CD4-positive, alpha-beta T cell treated with Interleukin-21 for 1 hour (primary cell): Measurements from ENCODE around the gene WFDC10B.
"Not testable (repeated sequence)": the region's sequence is repeated elsewhere in the genome, so short reads cannot be mapped to it uniquely, and the experiment has no call there.

Experiments used
- DNase-seq: peaks from one replicate; pipeline ENCODE4 v3.0.0-alpha.2; 2020

Gene WFDC10B

GRCh38 chr20:45704969-45705637, at the start of gene WFDC10B:
Gene WFDC10B, minus strand, starts transcription at chr20:45705019. Its CDS starts 19,027 bp downstream, at chr20:45685992.
- DNase-seq, result no peak

- DNase-seq, result no peak
Observed at GRCh38 chr20:45752746-45753145, 47.9 kb upstream of the WFDC10B start.

- no peak for DNase-seq
Observed at GRCh38 chr20:45751721-45752120, 46.9 kb upstream of the WFDC10B start.

GRCh38 chr20:45745015-45745414, 40.2 kb upstream of the WFDC10B start:
- DNase-seq, result no peak

- DNase-seq, result no peak
Observed at GRCh38 chr20:45742596-45742995, 37.8 kb upstream of the WFDC10B start.

- DNase-seq, result no peak
Observed at GRCh38 chr20:45735988-45736387, 31.2 kb upstream of the WFDC10B start.

- no peak for DNase-seq
Observed at GRCh38 chr20:45735552-45735951, 30.7 kb upstream of the WFDC10B start.

- no peak for DNase-seq
Observed at GRCh38 chr20:45732199-45732598, 27.4 kb upstream of the WFDC10B start.

- no peak for DNase-seq
Observed at GRCh38 chr20:45727044-45727443, 22.2 kb upstream of the WFDC10B start.

GRCh38 chr20:45725134-45725533, 20.3 kb upstream of the WFDC10B start:
- no peak for DNase-seq

GRCh38 chr20:45722047-45722446, 17.2 kb upstream of the WFDC10B start, which contains the start of gene SPINT4:
Gene SPINT4, plus strand, starts transcription at chr20:45722347. Its CDS starts 21 bp downstream, at chr20:45722368.
- no peak for DNase-seq

GRCh38 chr20:45716141-45716688, 11.4 kb upstream of the WFDC10B start:
- not testable (repeated sequence) for DNase-seq

GRCh38 chr20:45701873-45702272, 2.9 kb downstream of the WFDC10B start, which contains the start of gene WFDC13:
Gene WFDC13, plus strand, starts transcription at chr20:45702038. Its CDS starts 86 bp downstream, at chr20:45702124.
- no peak for DNase-seq

GRCh38 chr20:45701104-45701503, 3.7 kb downstream of the WFDC10B start:
- no peak for DNase-seq

GRCh38 chr20:45695496-45695895, 9.3 kb downstream of the WFDC10B start:
- DNase-seq, result no peak

GRCh38 chr20:45693346-45693745, 11.5 kb downstream of the WFDC10B start:
- not testable (repeated sequence) for DNase-seq

- no peak for DNase-seq
Observed at GRCh38 chr20:45685896-45686295, 18.9 kb downstream of the WFDC10B start.

- DNase-seq, result no peak
Observed at GRCh38 chr20:45679650-45680049, 25.2 kb downstream of the WFDC10B start.

- no peak for DNase-seq
Observed at GRCh38 chr20:45672765-45673164, 32.1 kb downstream of the WFDC10B start.

GRCh38 chr20:45670139-45670538, 34.7 kb downstream of the WFDC10B start, which contains the start of gene WFDC11:
Gene WFDC11, minus strand, starts transcription at chr20:45670239. Its CDS starts 19,639 bp downstream, at chr20:45650600.
- DNase-seq, result no peak

GRCh38 chr20:45657038-45657437, 47.8 kb downstream of the WFDC10B start:
- not testable (repeated sequence) for DNase-seq

GRCh38 chr20:45651726-45652125, 53.1 kb downstream of the WFDC10B start:
- not testable (repeated sequence) for DNase-seq

GRCh38 chr20:45649312-45649863, 55.4 kb downstream of the WFDC10B start:
- no peak for DNase-seq

- no peak for DNase-seq
Observed at GRCh38 chr20:45647441-45648050, 57.3 kb downstream of the WFDC10B start.
